ENCODE results near the gene EPB41.
"Not testable (repeated sequence)": the region's sequence is repeated elsewhere in the genome, so short reads cannot be mapped to it uniquely, and the experiment has no call there.

The EPB41 gene

DNA sequence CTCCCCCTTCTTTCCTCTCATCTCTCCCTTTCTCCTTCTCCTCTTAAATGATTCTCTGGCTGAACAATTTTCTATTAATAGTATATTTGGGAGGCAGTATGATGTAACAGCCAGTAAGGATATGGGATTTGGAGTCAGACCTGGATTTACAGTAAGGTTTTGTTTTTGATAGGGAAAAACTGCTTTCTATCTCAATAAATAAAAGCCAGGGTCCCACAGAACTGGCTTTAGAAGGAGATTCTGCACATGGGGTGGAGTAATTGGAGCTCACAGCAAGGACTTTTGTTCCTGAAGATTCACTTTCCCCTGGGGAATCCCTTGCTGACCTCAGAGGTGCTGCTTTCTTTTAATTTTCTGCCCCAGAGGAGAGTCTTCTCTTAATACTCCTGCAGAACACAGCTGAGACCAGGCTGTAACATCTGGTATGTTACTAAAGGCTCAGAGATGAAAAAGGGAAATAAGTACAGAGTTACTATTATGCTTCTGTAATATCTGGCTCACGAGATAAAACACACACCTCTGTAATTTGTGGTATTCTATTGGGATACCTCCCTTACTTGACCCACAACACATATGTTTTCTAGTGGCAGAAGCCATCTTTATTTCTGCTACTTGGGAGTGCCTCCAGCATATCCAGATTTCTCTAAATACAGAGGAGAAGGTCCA, 13.4 kb downstream of the EPB41 start:
- no peak for DNase-seq (ENCODE audit: low spot score)

DNA sequence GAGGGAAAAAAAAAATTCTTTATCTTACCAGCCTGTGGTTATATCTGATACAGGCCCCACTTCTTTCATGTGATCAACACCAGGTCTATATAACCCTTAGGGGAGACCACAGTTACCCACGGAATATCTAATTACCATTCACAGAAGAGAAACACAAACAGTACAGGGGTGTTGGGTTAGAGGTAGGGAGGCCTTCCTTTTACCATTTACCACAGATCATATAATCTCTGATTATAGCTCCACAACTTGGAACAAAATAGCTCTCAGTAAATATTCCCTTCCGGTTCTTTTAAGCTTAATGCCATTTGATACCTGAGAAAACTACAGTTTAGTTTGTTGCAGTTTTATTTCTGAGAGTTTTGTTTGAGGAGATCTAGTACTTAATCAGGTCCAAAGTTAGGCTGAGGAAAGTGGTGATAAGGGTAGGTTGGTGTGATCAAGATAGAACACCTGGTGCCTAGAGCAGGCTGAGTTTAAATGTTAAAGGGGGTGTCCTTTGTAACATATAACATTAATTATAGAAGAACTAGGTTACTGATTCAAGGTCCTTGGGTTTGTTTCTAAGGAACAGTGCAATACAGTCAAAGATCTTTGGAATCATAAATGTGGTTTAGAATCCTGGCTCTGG, 14.1 kb downstream of the EPB41 start:
- no peak for DNase-seq (ENCODE audit: low spot score)

- no peak for DNase-seq (ENCODE audit: low spot score)
Observed at GRCh38 chr1:28933277-28933676, 18.9 kb downstream of the EPB41 start.

DNA sequence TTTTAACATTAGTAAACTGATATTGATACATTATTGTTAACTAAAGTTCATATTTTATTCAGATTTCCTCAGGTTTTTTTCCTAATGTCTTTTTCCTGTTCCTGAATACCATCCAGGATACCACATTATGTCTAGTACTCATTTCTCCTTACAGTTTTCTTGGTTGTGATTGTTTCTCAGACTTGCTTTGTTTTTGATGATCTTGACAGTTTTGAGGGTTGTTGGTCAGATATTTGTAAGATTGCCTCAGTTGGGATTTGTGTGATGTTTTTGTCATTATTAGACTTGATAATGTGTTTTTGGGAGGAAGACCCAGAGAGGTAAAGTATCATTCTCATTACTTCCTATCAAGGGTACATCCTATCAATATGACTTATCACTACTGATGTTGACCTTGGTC, 19.5 kb downstream of the EPB41 start:
- DNase-seq (ENCODE audit: low spot score) = no peak

DNA sequence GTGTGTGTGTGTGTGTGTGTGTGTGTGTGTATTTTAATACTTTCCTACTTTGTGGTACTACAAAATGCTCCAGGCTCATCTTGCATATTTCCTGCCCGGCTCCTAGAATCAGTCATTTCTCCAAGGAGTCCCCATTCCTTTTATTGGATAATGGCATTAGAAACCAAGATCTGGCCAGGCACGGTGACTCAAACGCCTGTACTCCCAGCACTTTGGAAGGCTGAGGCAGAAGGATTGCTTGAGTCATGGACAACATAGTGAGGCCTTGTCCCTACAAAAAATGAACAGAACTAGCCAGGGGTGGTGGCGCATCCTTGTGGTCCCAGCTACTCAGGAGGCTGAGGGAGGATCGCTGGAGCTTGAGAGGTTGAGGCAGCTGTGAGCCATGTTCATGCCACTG, 20.3 kb downstream of the EPB41 start:
- DNase-seq (ENCODE audit: low spot score) = no peak

- no peak for DNase-seq (ENCODE audit: low spot score)
Observed at GRCh38 chr1:28935293-28935692, 20.9 kb downstream of the EPB41 start.

DNA sequence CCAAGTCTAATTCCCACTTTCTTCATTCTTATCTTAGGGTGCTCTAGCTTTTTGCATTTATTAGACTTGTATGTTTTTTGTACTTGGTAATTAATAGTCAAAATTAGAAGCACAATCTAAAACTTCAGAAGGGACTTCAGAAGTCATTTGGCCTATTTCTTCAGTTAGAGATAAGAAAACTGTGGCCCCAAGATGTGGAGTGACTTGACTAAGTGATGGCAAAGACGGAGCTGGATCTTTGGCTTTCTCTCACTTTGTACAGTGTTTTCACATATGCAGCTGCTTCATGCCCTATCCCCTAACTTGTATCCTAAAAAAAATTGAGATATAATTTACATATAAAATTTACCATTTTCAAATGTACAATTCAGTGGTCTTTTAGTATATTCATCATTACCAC, 21.7 kb downstream of the EPB41 start:
- no peak for DNase-seq (ENCODE audit: low spot score)

DNA sequence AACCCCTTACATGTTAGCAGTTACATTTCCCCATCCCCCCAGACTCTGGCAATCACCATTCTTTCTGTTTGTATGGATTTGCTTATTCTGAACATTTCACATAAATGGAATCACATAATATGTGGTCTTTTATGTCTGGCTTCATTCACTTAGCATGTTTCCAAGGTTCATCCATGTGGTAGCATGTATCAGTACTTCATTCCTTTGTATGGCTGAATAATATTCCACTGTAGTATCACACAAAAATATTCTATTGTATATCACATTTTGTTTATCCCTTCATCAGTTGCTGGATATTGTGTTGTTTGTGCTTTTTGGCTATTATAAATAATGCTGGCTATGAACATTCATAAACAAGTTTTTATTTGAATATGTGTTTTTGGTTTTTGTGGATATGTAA, 22.2 kb downstream of the EPB41 start:
- DNase-seq (ENCODE audit: low spot score) = no peak

DNA sequence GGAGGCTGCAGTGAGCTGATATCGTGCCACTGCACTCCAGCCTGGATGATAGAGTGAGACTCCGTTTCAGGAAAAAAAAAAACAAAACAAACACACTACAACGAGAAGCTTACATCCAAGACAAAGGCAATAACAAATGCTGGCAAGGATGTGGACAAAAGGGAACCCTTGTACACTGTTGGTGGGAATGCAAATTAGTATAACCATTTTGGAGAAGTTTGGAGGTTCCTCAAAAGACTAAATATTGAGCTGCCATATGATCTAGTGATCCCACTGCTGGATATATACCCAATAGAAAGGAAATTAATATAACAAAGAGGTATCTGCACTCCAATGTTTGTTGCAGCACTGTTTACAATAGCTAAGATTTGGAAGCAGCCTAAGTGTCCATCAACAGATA, 29.2 kb downstream of the EPB41 start:
- DNase-seq (ENCODE audit: low spot score) = not testable (repeated sequence)

DNA sequence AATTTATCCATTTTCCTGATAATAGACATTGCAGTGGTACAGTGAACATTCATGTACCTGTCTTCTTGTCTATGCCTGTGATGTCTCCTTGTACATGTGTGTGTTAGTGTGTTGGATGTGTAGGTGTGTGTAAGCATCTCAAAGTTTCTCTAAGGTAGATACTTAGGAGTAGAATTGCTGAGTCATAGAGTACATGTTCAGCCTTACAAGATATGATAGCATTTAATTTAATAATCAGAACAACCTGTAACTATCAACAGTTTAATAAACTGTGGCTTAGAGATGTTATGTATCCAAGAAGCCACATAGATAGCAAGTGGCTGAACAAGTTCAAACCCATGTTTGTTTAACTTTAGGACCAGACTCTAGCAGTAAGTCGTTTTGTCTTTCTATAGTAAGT, 35.6 kb downstream of the EPB41 start:
- DNase-seq (ENCODE audit: low spot score) = no peak

GRCh38 chr1:28950449-28950848, 36.1 kb downstream of the EPB41 start:
- no peak for DNase-seq (ENCODE audit: low spot score)

DNA sequence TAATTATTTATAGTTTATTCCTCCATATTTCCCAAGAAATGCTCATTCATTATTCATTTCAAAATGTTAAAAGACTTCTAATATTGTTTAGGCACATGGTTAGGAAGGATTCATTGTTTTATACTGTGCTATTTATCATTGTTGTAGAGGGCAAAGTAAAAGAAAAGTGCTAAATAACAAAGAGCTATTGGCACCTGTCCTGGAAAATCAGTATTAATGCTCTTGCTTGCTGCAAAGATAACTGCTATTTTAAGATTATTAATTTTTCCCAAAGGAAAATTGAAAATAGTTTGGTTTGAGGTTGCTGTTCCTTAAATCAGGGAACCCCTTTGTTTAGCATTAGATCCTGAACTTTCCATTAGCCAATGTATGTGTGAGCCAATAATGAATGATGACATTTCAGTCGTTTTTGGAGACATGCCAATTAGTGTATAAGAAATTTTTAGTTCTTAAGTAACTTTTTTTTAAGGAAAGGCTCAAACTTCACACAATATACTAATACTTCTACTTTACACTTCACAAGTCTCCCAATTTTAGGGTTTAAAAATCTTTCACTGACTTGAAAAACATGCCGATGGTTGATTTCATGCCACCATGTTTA, 39.9 kb downstream of the EPB41 start:
- DNase-seq (ENCODE audit: low spot score) = no peak

GRCh38 chr1:28956038-28956464, 41.7 kb downstream of the EPB41 start:
- peak; percentile 21 for DNase-seq (ENCODE audit: low spot score)

DNA sequence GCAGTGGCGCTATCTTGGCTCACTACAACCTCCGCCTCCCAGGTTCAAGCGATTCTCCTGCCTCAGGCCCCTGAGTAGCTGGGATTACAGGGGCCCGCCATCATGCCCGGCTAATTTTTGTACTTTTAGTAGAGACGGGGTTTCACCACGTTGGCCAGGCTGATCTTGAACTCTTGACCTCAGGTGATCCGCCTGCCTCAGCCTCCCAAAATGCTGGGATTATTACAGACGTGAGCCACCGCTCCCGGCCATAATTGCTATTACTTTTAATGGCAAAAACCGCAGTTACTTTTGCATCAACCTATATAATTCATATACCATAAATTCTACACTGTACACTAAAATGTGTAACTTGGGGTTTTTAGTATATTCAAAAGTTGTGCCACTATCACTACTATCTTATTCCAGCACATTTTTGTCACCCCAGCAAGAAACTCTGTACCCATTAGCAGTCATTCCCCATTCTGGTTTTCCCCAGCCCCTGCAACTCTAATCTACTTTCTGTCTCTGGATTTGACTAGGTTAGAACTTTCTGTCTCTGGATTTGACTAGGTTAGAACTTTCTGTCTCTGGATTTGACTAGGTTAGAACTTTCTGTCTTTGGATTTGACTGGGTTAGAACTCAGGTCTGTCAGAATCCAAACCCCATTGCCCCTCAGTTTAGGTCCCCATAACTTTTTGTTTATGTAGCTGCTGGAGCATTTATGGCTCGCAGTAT, 47.9 kb downstream of the EPB41 start:
- not testable (repeated sequence) for DNase-seq (ENCODE audit: low spot score)

DNA sequence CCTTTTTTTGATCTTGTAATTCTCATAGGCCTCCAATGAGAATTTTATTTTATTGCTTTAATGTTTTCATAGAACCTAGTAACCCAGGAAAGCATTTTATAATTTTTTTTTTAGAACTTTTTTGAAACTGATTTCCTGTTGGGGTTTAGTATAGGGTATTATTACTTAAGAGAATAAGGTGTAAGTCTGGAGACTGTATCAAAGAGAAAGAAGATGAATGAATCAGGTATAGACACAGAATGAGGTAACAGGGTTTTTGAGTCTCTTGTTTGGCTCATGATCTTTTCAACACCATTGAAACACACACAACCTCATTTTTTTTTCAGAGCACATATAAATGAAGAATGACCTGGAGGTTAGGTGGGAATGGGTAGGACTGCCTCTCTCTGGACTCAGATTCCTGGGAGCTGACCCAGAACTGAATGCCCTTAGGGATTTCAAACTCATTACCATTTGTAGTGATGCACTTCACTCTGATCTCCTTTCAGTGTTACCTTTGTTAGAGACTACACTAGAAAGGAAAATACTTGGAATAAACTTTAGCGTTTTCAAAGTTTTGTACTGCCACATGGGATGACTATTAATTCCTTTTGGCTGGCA, 51.0 kb downstream of the EPB41 start:
- no peak for DNase-seq (ENCODE audit: low spot score)

DNA sequence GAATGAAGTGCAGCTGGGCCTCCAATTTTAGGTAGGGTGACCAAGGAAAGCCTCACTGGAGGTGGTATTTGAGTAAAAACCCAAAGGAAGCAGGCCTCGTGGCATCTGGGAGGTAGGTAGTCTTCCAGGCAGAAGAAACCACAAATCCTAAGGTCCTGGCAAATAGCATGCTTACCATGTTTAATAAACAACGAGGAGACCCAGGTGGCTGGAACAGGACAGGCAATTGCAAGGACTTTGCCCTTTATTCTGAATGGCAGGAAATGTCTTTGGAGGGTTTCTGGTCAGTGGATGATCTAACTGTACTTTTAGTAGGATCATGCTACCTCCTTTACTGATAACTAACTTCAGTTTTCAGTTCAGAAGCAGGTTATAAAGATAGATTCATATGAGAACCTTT, 52.2 kb downstream of the EPB41 start:
- no peak for DNase-seq (ENCODE audit: low spot score)

DNA sequence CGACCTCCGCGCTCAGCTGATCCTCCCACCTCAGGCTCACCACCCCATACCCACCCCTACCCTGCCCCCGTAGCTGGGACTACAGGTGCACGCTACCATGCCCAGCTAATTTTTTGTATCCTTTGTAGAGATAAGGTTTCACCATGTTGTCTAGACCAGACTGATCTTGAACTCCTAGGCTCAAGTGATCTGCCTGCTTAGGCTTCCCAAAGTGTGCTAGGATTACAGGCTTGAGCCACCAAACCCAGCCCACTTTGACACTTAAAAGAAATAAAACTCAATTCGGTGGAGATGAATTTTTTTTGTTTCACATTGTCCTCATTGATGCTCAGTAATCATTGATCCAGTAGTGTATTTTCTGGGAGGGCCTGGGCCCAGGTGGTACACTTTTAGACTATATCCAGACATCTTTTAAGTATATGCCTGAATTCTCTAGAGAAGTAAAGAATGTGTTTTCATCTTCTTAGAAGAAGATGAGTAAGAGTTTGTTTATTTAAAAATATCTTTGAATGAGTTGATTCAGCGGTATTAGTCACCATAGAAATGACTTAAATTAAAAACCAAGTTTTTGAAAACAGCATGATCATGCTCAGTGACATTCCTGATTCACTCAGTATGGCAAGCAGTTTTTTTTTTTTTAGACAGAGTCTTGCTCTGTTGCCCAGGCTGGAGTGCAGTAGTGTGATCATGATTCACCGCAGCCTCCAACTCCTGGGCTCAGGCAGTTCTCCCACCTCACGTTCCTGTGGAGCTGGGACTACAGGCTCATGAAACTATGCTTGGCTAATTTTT, 57.8 kb downstream of the EPB41 start:
- no peak for DNase-seq (ENCODE audit: low spot score)

DNA sequence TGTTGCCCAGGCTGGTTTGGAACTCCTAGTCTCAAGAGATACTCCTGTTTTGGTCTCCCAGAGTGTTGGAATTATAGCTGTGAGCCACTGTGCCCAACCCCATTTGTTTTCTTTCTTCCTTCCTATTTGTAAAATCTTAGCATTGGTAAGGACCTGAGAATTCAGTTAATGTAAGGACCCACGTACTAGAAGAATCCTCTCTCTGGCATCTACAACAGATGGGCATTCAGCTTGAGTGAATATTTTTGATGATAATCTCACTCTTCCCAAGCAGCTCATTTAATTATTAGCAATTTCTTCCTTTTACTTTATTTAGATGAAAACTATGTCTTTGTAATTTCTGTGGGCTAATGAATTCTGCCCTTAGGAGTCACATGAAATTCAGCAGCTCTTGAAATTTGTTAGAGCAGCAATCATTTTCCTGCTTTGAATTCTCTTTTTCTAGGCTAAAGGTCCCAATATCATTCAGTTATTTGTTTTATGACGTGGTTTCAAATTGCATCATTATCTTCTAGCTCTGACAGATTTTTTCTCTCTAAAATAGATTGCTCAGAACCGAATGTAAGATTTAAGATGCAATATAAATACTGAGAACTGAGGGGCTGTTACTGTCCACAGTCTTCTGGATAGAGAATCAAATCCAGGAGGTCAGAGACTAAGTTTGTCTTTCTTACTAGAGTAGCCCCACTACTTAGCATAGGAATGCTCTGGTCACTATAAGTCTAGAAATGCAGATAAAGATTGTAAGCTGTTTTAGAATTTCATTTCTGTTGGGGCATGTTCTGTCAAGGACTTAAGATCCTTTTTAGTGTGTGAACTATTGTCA, 59.4 kb downstream of the EPB41 start:
- DNase-seq (ENCODE audit: low spot score) = no peak

DNA sequence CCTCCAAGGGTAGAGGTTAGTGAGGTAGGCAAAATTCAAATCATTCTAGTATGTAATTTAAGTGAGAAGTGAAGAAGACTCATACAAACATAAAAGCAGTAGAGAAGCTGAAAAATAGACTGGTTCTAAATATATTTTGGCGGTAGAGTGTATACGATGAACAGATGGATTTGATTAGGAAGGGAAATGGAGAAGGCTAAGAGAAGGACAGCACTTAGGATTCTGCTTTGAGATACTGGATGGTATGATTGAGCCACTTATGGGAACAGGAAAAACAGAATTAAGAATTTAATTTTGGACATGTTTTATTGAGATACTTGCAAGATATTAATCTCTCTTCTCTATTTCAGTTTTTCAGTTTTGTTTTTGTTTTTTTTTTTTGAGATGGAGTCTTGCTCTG, 60.1 kb downstream of the EPB41 start:
- DNase-seq (ENCODE audit: low spot score) = no peak

DNA sequence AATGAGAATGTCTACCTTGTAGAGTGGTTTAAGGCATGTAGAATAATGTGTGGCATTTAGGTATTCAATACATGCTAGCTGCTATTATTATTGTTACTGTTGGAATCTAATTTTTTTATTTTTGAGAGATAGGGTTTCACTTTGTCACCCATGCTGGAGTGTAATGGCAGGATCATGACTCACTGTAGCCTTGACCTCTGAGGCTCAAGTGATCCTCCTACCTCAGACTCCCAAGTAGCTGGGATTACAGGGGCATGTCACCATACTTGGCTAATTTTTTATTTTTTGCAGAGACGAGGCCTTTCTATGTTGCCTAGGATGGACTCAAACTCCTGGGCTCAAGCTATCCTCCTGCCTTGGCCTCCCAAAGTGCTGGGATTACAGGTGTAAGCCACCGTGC, 61.9 kb downstream of the EPB41 start:
- DNase-seq (ENCODE audit: low spot score) = no peak

DNA sequence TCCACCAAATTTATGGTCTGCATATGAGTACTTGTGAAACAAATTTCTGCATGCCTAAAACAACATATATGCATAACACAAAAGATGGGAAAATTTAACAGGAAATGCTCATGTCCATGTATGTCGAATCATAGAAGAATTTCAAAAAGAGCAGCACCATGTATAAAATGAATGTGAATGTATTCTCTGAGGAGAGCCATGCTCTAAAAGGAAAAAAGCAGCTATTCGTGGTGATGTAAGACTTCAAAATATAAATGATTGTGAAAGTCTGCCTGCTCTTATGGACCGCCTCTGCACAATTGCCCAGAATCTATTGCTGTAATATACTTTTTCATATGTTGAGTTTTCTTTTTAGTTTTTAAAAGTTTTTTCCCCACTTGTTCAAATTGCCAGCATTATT, 66.8 kb downstream of the EPB41 start:
- DNase-seq (ENCODE audit: low spot score) = no peak
